NCI-H226 (cell line): ENCODE data around the gene PDILT.
"Not testable (repeated sequence)": the region's sequence is repeated elsewhere in the genome, so short reads cannot be mapped to it uniquely, and the experiment has no call there.

Experiments
- DNase-seq: peaks from one replicate; pipeline ENCODE4 v3.0.0-alpha.2; 2015

Gene PDILT

GRCh38 chr16:20355114-20355782 is 49.3 kb downstream of the PDILT start:
- no peak for DNase-seq

GRCh38 chr16:20353379-20353778 is 51.2 kb downstream of the PDILT start:
- DNase-seq: no peak

- DNase-seq: no peak
Observed at GRCh38 chr16:20352615-20353014, 51.9 kb downstream of the PDILT start, which contains the start of gene UMOD. Gene UMOD, minus strand, starts transcription at chr16:20352715. Its CDS starts 1,978 bp downstream, at chr16:20350737.

GRCh38 chr16:20349615-20350014 is 54.9 kb downstream of the PDILT start:
- no peak for DNase-seq

GRCh38 chr16:20348365-20349185 is 56.0 kb downstream of the PDILT start:
- DNase-seq: no peak

GRCh38 chr16:20347666-20348364 is 56.7 kb downstream of the PDILT start:
- no peak for DNase-seq

GRCh38 chr16:20344611-20345010 is 59.9 kb downstream of the PDILT start:
- DNase-seq: no peak

GRCh38 chr16:20339744-20340143 is 64.8 kb downstream of the PDILT start:
- no peak for DNase-seq

GRCh38 chr16:20336955-20337354 is 67.6 kb downstream of the PDILT start:
- DNase-seq: no peak

- DNase-seq: no peak
Observed at GRCh38 chr16:20334396-20334795, 70.1 kb downstream of the PDILT start.

- no peak for DNase-seq
Observed at GRCh38 chr16:20333120-20333519, 71.4 kb downstream of the PDILT start.

GRCh38 chr16:20332411-20332810 is 72.1 kb downstream of the PDILT start:
- DNase-seq: no peak

GRCh38 chr16:20331635-20332034 is 72.9 kb downstream of the PDILT start:
- DNase-seq: no peak

- DNase-seq: no peak
Observed at GRCh38 chr16:20329392-20330138, 75.0 kb downstream of the PDILT start.

GRCh38 chr16:20327444-20328041 is 77.0 kb downstream of the PDILT start, which contains the start of gene GP2:
Gene GP2, minus strand, starts transcription at chr16:20327513. Its CDS starts 1,082 bp downstream, at chr16:20326431.
- no peak for DNase-seq

- no peak for DNase-seq
Observed at GRCh38 chr16:20326321-20326720, 78.2 kb downstream of the PDILT start.

GRCh38 chr16:20325005-20325404 is 79.5 kb downstream of the PDILT start:
- DNase-seq: no peak

GRCh38 chr16:20323591-20324117 is 80.9 kb downstream of the PDILT start:
- DNase-seq: no peak

- no peak for DNase-seq
Observed at GRCh38 chr16:20322696-20323095, 81.8 kb downstream of the PDILT start.

- no peak for DNase-seq
Observed at GRCh38 chr16:20321671-20322070, 82.9 kb downstream of the PDILT start.

GRCh38 chr16:20321051-20321450 is 83.5 kb downstream of the PDILT start:
- DNase-seq: not testable (repeated sequence)

GRCh38 chr16:20320592-20320991 is 83.9 kb downstream of the PDILT start:
- no peak for DNase-seq
